Glomerular endothelial cell (primary cell): ENCODE data around the gene SLC29A2. TPM values are rescaled to one million over a fixed set of nuclear protein-coding genes. Genes with fewer than 3 reads are reported as not detected.

ENCODE experiments used
- DNase-seq: peaks from one replicate; pipeline ENCODE4 v3.0.0-alpha.2; 2011; ENCODE audit warnings: low read depth, low spot score; ENCODE audit errors: extremely low read depth
- total RNA-seq: library from RNA; depleted of rRNA; stranded (reverse); fragments of >200 nt; gene quantifications from 2 replicates; pipeline ENCODE4 v1.2.3, GENCODE V29; 2015

Gene SLC29A2
- total RNA-seq, 1 donor from 2014 or later, result 1.2 TPM

DNA sequence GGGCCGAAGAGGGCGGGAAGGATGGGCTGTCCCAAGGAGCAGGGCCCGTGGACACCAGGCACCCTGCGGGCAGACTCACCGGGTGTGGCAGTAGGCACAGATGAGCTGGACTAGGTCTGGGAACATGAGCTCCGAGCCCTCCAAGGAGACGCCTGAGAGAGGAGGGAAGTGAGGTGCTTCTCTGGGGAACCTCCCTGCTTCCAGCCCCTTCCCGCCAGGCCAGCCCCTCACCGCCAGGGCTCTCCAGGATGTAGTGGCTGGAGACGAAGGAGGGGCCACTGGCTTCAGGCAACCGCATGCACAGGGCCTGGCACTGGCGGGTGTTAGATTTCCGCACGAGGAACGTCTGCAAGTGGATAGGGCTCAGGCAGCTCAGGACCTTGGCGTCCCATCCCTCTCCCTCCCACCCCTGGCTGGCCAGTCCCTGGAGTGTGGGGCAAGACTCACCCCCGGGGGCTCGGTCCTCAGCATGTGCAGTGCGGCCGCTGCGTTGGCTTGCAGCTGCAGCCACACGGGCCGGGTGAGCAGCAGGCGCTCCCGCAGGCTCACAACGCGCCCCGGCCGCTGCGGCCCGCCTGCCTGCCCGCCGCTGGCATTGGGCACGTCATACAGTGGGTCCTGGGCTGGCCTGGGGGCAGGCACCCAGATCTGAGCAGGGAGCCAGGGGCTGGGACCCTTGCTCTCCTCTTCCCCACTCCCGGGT is 35.9 kb downstream of the SLC29A2 start:
- no peak for DNase-seq

DNA sequence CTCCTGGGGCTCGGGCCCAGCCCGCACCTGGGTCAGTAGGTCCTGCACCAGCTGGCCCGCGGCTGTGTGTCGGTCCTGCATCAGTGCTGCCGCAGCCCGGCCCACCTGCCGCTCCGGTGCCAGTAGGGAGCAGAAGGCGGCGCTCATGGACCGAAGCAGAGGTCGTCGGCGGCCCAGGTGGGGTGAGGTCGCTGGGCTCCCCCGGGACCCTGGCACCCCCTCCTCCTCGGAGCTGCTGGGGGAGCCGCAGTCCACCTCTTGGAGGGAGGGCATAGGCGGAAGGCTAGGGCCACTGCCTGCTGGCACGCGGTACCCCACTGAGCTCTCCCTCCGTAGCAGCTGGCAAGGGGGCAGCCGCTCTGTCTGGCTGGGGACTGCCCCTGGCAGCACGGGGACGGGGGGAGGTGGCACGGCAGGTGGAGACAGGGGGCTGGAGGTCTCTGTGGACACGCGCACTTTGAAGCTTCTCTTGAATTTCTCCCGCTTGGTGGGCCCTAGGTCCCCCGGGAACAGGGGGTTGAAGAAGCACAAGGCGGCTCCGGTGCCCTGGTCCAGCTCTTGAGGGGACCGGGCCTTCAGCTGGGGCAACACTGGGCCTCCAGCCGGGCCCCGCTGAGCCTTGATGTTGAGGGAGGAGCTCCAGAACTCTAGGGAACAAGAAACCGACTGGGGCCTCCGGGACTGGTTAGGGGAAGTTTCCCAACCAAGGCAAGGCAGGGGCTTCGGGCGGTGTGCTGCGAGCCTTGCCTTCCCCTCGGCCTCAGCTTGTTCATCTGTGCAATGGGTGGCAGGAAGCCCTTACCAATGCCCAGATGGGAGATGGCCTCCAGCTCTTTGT is 36.7 kb downstream of the SLC29A2 start:
- DNase-seq, result no peak

DNA sequence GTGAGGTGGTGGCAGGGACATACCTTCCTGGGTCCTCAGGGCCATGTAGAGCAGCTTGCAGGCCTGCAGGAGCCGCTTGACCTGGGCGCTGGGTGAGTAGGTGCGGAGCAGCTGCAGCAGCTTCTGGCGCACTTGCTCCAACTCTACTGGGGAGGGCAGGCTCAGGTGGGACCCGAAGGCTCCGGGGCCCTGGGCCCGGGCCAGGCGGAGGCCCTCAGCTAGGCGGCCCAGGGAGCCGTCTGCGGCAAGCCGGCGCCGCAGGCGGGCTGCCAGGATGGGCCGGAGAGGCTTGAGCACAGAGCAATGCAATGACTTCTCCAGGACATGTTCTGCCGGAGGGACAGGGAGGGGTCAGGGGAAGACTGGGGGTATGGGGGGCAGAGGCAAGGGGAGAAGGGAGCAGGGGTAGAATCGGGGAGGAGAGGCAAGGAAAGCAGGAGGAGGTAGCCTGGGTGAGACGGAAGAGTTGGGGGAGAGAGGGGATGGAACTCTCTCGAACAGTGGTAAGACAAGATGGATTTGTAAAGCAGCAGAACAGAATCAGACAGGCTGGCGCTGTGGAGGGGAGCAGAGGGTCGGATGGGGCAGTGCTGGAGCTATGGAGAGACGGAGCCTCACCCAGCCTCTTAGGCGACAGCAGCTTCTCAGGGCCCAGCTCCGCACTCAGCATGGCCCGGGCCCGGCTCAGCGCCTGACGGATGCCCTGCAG is 37.5 kb downstream of the SLC29A2 start:
- DNase-seq, result no peak

DNA sequence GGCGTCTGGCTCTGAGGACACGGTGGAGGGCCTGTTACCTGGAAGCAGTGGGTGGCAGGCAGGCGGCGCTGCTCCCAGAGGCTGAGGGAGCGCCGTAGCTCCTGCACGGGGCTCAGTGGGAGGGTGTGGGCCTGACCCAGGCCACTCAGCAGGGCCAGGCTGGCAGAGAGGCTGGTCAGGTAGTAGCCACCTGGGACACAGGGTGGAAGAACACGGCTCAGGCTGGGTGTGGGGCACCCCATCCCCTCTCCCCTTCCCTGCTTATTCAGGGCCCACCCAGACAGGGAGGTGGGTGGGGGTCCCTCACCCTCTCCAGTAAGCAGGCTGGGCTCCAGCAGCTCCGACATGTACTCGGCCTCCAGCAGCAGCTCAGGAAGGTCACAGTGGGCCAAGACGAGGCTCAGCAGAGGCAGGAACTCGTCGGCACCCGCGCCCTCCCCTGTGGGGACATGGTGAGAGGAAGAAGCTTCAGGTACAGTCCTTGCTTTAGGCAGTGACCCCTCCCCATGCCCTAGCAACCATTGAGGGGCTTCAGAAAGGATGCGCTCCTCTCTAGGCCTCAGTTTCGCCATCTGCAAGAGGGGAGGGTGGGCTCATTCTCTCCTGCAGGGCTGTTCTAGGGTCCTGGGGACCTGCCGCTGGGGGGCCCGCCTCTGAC is 38.2 kb downstream of the SLC29A2 start:
- no peak for DNase-seq

- DNase-seq, result no peak
Observed at GRCh38 chr11:66332371-66333219, 39.0 kb downstream of the SLC29A2 start.

DNA sequence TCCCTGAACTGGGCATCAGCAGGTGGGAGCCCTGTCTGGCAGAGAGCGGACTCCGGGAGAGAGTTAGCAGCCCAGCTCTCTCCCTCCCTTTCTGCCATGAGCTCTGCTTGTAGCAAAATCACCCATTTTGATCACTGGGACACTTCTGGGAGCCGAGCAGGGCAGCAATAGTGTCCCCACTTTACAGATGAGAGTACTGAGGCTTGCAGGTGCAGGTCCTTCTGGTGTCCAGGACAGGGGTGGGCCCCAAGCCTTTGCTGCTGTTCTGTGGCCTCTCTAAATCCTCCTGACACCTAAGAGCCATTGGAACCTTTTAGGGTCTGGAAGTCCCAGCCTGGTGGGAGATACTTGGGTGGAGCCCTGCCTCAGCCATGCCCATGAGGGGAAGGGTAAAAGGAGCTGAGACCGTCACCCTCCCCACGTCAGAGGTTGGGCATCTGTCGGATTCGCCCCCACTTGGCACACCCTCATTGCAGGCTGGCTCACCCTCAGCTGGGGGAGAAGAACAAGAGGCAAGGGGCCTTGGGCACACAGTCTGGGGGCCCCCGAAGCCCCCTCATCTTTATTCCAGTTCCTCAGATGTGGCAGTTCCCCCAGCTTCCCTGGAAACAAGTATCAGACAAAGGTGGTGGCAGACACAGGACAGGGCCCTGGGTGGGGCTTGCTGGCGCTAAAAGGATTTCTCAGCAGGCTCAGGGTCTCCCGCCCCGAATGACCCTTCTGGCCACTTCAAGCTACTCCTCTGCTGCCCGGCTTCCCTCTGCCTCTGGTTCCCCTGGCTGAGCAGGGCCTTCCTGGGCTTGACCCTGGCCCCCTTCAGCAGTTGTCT is 39.8 kb downstream of the SLC29A2 start:
- no peak for DNase-seq

DNA sequence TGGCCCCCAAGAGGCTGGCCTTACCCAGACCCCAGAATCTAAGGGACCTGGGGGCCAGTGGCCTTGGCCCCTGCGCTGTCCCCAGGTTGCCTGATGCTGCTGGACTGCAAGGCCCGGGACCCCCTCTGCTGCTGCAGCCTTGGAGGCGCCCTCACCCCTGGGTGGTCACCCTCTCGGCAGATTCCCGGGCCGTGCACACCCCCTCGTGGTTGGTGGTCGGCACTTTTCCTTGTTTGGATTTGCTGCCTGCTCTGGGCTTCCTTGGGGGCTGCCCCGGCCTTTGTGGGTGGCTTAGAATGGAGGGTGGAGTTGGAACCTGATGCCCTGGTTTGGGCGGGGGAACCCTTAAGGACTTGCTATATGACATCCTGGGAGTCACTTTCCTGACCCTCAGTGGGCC is 40.6 kb downstream of the SLC29A2 start:
- no peak for DNase-seq

- DNase-seq, result no peak
Observed at GRCh38 chr11:66329165-66329673, 42.3 kb downstream of the SLC29A2 start.

GRCh38 chr11:66328302-66329144 is 43.0 kb downstream of the SLC29A2 start:
- DNase-seq, result no peak

GRCh38 chr11:66328031-66328301 is 43.6 kb downstream of the SLC29A2 start:
- DNase-seq, result no peak

DNA sequence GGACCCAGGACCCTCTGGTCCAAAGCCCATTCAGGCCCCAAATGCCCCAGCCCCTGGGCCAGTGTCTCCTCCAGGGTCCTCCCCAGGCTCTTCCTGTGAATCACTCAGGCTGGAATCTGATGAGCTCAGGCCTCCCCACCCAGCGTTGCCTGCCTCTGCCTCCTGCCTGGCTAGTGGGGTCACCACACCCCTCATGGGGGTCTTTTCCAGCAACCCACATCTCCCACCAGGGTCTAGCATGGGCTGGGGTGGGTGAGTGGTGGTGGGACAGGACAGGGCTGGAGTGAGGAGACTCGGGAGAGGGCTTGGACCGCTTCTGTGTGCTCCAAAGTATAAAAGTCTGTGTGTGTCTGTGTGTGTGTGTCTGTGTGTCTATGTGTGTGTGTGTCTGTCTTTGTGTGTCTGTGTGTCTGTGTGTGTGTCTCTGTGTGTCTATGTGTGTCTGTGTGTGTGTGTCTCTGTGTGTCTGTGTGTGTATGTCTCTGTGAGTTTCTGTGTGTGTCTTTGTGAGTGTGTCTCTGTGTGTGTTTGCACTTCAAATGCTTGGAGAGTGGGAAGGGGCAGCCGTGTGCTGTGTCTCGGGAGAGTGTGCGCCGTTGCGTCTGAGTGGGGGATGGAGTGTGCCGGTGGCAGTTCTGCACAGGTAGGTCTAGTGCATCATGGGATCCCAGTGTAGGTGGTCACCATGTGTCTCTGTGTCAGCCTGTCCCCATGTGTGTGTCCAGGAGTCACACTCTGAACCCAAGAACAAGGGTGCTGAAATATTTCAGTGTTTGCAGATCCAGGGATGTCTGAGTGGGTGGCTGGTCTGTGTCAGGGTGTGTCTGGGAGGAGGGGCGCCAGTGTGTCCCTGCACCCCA is 44.2 kb downstream of the SLC29A2 start:
- no peak for DNase-seq

GRCh38 chr11:66326261-66327111 is 45.1 kb downstream of the SLC29A2 start:
- DNase-seq, result no peak

DNA sequence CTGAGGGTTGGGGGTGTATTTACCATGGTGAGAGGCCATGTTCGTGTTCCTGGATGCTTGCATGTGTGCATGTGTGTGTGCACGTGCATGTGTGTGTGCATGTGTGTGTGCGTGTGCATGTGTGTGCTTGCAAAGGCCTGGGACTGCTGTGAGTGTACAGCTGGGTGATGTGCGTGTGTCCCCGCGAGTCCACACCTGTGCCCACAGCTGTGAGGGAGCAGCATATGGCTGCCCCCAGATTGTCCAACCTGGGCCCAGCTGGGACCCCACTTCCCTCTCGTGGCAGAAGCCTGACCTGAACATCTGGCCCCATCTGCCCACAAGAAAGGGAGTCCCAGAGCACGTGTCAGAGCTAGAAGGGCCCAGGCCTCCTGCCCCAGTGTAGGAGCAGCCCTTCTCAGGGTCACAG is 46.3 kb downstream of the SLC29A2 start:
- no peak for DNase-seq

GRCh38 chr11:66324664-66325063 is 46.9 kb downstream of the SLC29A2 start:
- no peak for DNase-seq

DNA sequence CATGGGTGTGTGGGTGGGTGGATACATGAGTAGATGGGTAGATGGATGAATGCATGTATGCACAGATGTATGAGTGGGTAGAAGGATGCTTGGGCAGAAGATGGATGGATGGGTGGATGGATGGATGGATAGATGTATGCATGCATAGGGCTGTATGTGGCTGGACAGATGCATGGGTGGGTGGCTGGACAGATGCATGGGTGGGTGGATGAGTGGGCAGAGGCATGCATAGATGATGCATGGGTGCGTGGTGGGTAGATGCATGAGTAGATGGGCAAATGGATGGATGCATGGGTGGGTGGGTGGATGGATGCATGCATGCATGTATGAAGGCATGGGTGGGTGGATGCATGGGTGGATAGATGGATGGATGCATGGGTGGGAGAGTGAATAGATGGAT is 47.9 kb downstream of the SLC29A2 start:
- no peak for DNase-seq

DNA sequence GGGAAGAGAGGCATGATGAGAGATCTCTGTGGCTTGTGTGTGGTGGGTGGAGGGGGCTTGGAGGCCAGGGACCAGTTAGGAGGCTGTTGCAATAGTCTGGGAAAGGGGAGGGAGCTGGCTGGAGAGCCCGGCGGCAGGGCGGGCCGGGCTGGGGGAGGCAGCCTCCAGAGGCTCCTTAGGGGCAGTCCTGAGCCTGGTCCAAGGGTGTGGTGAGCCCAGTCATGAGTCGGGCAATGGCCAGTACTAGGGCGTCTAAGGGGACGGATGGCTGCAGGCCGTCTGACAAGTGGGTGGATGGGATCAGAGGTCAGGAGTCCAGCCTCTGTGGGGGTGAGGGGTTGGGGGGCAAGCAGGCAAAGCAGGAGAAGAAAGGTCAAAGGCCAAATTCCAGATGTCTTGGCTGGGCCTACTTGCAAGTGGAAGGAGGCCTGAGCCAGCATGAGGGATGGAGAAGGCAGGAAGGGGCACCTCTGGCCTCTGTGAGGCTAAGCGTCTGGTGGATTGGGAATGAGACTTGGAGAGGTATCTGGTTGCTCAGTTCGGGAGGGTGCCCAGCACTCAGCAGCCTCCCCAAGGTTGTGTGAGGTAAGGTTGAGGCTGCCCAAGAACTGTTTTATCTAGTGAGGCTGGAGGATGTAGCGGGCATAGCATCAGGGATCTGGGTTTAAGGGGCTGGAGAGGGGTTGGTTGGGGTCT is 48.7 kb downstream of the SLC29A2 start:
- no peak for DNase-seq
